HG03575 (cell line): ENCODE data around the gene CTNNA3.
"Not testable (repeated sequence)": the region's sequence is repeated elsewhere in the genome, so short reads cannot be mapped to it uniquely, and the experiment has no call there.

Source experiments
- ATAC-seq: cut with Tn5 transposase; IDR thresholded peaks from one replicate; pipeline ENCODE4 v1.9.1; 2021; ENCODE audit not compliant: unreplicated experiment, insufficient number of reproducible peaks, low FRiP score; ENCODE audit errors: extremely low read depth

Gene CTNNA3

DNA sequence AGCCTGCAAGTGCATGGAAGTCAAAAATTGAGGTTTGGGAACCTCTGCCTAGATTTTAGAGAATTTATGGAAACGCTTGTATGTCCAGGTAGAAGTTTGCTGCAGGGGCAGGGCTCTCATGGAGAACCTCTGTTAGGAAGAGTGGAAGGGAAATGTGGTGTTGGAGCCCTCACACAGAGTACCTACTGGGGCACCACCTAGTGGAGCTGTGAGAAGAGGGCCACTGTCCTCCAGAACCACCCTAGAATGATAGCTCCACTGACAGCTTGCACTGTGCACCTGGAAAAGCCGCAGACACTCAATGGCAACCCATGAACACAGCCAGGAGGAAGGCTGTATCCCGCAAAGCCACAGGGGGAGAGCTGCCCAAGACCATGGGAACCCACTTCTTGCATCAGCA is 165.0 kb downstream of the CTNNA3 start:
- not testable (repeated sequence) for ATAC-seq

DNA sequence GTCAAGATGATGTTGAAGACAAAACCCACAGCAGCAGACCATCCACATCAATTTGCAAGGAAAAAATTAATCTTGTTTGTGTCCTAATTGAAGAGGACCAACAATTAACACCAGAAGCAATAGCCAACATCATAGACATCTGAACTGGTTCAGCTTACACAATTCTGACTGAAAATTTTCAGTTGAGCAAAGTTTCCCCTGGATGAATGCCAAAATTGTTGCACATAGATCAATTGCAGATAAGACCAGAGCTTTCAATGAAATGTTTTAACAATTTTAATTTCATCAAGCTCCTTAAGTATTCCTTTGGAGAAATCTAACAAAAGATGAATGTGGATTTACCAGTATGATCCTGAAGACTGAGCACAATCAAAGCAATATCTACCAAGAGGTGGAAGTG is 168.6 kb downstream of the CTNNA3 start:
- no peak for ATAC-seq

DNA sequence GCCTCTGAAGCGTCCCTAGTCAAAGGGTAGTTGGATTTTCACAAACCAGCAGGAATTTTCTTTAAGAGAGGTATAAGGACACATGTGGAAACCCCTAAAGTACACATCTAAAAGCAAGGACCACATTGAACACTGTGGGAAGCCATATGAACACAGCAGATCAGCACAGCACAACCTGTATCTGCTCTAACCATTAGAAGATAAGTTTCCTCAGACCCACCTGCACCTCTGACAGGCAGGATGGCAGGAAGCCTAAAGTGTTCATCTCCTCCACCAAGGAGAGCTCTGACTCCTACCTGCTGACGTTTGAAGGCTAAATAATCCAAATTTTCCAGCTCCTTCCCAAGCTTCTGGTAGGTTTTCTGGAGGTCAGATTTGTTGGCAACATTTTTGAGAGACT is 174.4 kb downstream of the CTNNA3 start:
- ATAC-seq: no peak

DNA sequence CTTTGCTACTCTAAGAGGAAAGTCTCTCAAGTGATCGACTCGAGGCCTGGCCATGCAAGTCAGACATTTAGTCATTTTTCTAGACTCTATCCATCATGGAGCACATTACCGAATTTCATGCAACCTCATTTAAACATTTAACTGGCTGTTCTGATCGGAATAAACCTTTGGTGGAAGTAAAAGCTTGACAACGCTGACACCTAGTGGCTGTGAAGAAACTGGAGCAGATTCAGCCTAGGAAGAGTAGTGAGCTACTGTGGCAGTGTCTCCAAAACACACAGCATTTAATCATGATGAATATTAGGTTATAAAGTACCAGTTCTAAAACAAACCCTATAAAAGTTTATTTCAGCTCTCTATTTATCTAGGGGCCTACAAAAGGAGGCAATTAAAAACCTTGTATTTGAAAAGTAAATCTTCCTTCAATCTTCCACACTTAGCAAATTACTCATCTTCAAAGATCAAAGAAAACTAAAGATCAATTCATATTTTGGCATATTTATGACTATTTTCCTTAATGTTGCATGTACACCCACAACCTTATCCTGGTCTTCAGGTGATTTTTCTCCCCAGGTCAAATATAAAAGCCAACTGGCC is 175.0 kb downstream of the CTNNA3 start:
- peak; percentile 74 for ATAC-seq

DNA sequence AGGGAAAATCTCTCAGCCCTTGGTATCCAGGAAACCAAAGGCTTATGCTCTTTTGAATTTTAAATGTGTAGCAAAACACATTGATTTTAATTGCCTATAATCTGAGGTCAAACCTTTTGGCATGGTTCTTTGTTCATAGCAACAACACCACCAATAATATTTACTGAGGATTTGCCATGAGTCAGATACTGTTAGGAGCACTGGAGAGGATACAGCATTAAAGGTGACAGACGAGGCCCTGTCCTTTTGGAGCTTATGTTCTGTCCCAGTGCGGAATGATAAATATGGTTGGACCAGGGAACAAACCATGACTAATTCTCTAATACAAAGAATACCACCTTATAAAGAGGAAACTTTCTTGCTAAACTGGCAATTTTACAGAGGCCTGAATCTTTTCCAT is 176.6 kb downstream of the CTNNA3 start:
- no peak for ATAC-seq

DNA sequence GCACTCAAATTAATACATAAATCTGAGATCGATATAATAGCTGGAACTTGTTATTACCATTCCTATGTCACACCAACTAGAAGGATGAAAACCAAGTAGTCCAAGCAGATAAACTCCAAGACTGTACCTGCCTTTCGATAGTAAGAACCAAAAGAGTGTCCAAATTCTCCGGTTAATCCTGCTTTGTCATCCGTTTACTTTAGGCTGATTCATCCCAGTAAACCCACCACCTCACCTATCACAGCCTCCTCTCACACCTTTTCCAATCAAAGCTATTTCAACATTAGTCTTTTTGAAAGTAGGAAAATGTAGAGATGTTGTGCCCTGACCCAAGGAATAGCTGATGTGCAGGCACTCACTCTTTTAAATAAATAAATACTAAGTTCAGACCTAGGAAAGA is 177.2 kb downstream of the CTNNA3 start:
- no peak for ATAC-seq

DNA sequence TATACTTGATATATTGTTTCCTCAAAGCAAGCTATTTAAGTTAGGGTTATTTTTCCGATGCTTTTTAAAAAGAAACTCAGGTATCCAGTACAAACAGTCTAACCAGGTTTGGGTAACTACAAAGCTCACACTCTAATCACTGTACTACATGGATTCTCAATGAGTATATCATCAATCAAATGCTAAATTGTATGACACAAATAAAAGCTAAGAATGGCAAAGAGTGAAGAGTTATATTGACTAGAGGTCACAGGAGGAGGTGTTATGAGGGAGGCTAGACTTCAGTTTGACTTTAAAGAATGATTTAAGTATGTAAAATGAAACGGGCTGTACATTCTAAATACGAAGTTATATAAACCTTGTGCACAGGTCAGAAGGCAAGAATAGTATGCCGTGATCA is 178.0 kb downstream of the CTNNA3 start:
- ATAC-seq: no peak

DNA sequence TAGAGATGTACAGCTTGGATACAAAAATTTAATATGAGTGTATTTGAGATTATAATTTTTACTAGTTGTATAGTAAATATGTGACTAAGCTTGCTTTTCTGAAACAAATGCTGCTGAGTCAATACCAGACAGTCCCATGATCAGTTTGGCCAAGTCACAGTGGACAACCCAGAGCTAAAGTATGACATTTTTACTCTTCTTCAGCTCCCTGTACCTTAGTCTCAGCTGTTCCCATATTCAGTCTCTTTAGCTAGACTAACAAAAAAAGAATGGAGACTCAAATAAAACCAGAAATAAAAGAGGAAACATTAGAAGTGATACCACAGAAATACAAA is 189.3 kb downstream of the CTNNA3 start:
- ATAC-seq: no peak

DNA sequence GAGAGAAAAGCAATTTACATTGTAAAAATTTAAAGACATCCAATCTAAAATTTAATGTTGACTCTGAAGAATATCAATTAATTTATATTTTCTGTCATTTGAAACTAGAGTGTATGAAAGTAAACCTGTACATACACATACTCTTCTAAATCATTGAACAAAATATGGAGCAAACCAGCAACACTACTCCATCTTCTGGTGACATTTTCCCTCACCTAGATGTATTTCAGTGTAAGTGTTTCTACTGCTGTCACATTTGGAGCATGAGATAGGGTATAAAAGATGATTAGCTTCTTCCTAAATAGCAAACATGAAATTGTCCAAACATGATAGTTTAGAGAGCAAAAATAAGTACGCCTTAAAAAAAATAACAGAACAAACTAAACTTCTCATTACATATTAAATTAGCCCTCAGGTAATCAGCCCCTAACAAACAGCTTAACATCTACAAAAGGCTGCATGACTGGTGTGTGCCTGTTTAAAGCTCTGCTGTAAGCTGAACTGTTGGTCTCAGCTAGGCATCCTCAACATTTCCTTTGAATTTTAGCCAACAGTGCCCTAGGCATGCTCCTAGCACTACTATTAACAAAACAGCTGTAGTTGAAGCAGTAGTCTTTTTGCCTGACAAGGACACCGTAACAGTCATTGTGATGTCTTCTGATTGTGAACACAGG is 189.8 kb downstream of the CTNNA3 start:
- no peak for ATAC-seq

DNA sequence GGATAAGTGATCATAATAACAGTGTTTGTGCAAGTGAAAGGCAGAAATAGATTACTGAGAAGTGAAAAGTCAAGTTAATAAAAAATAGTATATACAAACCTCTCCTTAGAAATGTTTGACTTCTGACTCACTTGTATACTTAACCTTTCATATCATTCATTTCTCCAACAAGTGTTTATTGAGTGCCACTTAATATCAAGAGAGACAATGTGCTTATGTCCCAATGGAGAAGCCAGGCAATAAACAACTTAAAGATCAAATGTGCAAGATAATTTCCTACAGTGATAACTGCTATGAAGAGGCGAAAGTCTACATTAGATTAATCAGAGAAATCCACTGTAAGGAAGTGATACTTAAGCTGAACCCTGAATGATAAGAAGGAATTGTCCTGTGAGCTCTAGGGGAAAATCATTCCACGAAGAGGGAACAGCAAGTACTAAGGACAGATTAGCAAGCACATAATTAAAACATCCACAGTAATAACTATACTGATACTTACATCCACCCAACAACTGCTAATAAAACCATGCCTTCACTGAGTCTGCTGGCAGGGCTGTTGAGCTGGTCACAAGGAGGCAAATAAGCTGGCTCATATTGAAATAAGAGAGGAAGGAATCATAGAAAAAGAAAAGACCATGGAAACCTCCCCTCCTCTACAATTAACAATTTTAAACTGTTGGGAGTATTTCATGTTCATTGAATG is 203.5 kb downstream of the CTNNA3 start:
- ATAC-seq: no peak

DNA sequence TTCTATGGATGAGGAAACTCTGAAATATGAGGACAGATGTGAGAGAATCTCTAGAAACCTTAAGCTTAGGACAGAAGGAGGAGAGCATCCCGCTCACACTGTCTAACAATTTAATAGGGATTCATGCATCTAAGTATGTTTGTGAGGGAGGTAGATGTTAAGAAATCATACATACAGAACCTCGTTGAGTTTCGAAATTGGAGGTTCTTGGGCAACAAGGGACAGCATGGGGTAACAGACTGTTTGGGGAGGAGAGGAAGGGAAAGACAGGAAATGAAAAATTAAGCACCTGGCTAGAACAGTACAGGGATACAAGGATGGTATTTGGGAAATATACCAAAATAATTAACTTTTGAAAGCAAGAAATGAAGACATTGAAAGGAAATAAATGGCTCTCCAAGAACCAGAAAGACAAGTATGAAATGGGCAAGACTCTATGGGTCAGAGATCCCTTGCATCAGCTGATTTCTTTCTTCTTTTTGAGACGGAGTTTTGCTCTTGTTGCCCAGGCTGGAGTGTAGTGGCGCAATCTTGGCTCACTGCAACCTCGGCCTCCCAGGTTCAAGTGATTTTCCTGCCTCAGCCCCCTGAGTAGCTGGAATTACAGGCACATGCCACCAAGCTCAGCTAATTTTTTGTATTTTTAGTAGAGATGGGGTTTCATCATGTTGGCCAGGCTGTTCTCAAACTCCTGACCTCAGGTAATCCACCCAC is 207.9 kb downstream of the CTNNA3 start:
- ATAC-seq: no peak

DNA sequence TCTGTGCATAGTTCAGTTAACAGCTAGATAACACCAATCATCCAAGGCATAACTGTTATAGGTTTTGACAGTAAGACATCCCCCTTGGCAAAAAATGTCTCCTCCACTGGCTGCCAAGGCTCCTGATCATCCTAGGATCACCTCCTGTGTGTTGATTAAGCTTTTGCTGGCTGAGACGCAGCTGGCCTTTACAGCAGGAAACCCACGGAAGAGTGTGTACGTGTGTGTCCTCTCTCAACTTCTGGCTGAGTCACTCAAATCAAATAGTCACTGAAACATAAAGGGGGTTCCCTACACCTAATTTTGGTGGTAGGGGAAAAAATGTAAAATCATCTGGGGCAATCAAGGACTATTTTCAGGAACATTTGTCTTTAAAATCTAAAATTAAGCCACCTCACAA is 208.8 kb downstream of the CTNNA3 start:
- ATAC-seq: no peak

DNA sequence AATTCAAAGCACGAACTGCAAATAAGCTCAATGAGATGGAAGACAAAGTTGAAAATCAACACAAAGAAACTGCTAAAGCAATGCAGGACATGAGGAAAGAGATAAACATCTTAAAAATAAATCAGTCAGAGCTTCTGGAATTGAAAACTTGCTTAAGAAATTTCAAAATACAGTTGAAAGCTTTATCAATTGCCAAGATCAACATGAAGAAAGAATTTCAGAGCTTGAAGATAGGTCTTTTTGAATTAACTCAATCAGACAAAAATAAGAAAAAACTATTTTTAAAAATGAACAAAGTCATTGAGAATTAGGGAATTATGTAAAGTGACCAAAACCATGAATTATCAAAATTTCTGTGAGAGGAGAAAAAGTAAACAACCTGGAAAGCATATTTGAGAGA is 218.1 kb downstream of the CTNNA3 start:
- no peak for ATAC-seq

DNA sequence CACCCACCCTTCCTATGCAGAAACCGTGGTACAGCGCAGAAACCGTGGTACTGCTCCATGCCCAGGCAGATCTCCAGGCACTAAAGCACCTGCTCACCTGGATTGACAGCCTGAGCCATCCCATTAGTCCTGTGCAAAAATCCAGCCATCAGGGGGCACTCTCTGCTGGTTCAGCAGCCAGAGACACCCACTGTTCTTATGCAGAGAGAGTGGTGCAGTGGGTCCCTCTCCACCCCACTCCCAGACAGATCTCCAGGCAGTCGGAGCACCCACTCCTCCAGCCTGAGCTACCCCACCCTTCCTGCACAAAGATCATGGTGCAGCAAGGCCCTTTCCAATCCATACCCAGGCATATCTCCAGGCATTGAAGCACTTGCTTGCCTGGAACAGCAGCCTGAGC is 219.8 kb downstream of the CTNNA3 start:
- no peak for ATAC-seq

DNA sequence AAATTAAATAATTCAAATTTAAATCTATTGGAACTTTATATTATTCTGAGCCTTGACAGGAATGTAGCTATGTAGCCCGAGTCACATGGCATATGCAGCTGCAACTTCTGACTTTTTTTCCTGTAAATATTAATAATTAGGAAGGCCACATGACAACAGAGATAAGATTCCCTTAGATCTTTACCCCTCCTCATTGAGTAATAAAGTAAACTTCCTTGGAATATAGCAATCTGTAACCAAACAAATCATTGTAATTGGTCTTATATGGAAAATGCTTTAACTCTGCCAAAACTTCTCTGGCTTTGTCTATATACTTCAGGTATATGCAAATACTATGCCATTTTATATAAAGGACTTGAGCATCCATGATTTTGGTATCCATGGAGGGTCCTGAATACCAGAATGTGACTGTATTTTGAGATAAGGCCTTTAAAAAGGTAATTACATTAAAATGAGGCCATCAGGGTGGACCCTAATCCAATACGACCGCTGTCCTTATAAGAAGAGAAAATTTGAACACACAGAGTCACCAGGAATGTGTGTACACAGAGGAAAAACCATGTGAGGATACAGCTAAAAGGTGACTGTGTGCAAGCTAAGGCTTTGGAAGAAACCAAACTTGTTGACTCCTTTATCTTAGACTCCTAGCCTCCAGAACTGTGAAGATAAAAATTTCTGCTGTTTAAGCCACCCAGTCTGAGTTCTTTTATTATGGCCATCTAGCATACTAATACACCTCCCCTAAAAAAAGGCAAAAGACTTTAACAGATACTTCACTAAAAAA is 222.0 kb downstream of the CTNNA3 start:
- ATAC-seq: no peak

DNA sequence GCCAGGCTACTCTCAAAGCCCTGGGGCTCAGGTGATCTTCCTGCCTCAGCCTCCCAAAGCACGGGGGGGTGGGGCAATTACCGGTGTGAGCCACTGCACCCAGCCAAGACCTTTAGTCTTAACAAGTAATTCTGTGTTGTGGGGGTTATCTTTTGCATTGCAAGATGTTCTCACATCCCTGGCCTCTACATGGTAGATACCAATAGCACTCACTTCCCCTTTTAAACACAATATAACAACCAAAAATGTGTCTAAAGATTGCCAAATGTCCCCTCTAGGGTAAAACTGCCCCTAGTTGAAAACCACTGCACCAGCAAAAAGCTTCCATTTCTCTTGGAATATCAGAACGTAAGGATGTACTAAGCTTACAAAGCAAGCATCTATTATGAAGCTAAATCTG is 225.0 kb downstream of the CTNNA3 start:
- no peak for ATAC-seq

DNA sequence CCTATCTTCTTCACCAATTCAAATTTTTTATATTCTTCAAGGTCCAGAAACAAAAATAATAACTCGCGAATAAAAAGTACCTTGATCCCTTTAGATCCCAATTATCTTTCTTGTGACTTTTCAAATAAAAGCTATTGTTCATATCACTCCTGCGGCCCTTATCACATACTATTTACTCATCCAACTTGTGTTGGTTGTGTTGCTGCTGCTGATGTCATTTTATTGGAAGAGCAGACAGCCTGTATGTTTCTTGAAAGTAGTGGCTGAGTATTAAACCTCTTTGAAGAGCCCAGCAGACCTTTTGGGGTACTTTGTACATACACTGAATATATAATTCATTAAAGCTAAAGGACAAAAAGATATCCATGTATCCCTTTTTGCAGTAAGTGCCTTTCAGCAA is 231.7 kb downstream of the CTNNA3 start:
- ATAC-seq: no peak

DNA sequence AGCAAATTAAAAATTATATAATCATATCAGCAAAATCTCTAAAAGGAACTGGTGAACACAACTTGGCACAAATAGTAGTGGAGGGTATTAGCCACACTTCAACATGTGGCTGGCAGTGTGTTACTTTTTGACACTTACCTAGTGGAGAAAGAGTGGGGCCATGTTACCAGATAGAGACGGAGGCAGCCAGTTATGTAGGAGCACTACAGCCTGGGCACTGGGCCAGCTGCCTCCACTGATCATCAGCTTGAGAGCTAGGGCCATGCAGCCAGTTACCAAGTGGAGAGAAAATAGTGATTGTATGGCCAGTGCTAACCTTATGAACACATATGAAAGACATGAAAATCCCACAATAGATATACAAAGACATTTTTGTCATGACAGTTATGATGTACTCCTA is 243.1 kb downstream of the CTNNA3 start:
- ATAC-seq: no peak

DNA sequence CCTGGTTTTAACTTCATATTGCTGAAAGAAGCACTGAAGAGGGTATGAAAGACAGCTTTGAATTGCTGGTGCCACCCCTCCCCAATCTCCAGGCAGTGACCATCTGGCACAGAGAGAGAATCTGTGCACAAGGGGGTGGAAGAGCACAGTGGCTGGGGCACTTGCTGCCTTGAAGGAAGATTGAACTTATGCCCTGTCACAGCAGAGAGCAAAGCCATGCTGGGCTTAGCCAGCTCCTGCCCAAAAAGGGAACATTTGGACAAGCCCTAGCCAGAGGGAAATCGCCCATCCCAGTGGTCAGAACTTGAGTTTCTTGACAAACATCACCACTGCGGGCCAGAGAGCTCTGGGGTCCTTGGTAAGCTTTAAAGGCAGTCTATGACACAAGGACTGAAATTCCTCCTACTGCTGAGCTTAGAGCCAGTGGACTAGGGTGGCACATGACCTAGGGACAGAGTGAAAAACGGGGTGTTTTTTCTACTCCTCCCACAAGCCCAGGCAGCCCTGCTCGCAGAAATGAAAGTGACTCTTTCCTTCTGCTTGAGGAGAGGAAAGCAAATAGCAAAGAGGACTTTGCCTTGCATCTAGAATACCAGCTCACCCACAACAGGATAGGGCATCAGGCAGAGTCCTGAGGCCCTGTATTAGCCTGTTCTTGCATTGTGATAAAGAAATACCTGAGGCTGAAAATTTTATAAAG is 257.2 kb downstream of the CTNNA3 start:
- ATAC-seq: no peak
